HCT116 (cell line): ENCODE data around the gene HAP1.

Experiments
- CTCF ChIP-seq, 3 experiments: fragments of 200-600 bp in 1 of 3; sonication (generic) in 1 of 3; IDR thresholded peaks in 2 of 3; conservative IDR thresholded peaks in 1 of 3; 2 replicates each; pipeline ENCODE4 v1.5.1; 2012 to 2017; ENCODE audit warnings: low read depth in 2 of 3, low read length in 2 of 3, antibody characterized with exemption in 1 of 3, borderline replicate concordance in 1 of 3, control low read depth in 1 of 3, mild to moderate bottlenecking in 1 of 3, mixed read lengths in 1 of 3, mixed run types in 1 of 3, moderate library complexity in 1 of 3; ENCODE audit not compliant: insufficient read depth in 1 of 3
- EZH2phosphoT487 ChIP-seq: fragments of 200-600 bp; IDR thresholded peaks from 2 replicates; pipeline ENCODE4 v1.6.1; 2018; ENCODE audit warnings: antibody characterized with exemption, borderline replicate concordance
- JUND ChIP-seq: IDR thresholded peaks from 2 replicates; pipeline ENCODE4 v1.6.1; 2012
- POLR2A ChIP-seq: IDR thresholded peaks from 2 replicates; pipeline ENCODE4 v1.7.0; 2011; ENCODE audit warnings: borderline replicate concordance; ENCODE audit not compliant: insufficient read depth, insufficient read length; ENCODE audit errors: extremely low read depth
- REST ChIP-seq: IDR thresholded peaks from 2 replicates; pipeline ENCODE4 v1.6.1; 2012; ENCODE audit warnings: low read depth
- SRF ChIP-seq: IDR thresholded peaks from 2 replicates; pipeline ENCODE4 v1.6.1; 2012; ENCODE audit warnings: low read depth
- YY1 ChIP-seq: IDR thresholded peaks from 2 replicates; pipeline ENCODE4 v1.6.1; 2011; ENCODE audit warnings: low read length, low read depth, moderate library complexity, mild to moderate bottlenecking; ENCODE audit not compliant: insufficient replicate concordance; ENCODE audit errors: extremely low read depth

- TF ChIP-seq CTCF (IDR thresholded peaks at IDR 0.05 in 2 of 3, conservative IDR thresholded peaks at IDR 0.05 in 1 of 3; ENCODE audit: borderline replicate concordance in 1 of 3, insufficient read depth in 1 of 3, low read depth in 2 of 3, low read length in 2 of 3) (no peak), SRF (no peak), JUND (no peak; the same call in none of the 2 replicates), REST (no peak), POLR2A (no peak), YY1 (no peak), EZH2phosphoT487 (no peak)
Measured at GRCh38 chr17:41692722-41693521, 41.5 kb downstream of the HAP1 start.
